ENCODE results near the gene HMX3.
A peak's percentile ranks its signal among the peaks of the same experiment; 100 is the strongest.
"Not testable (repeated sequence)": the region's sequence is repeated elsewhere in the genome, so short reads cannot be mapped to it uniquely, and the experiment has no call there.

Gene HMX3

DNA sequence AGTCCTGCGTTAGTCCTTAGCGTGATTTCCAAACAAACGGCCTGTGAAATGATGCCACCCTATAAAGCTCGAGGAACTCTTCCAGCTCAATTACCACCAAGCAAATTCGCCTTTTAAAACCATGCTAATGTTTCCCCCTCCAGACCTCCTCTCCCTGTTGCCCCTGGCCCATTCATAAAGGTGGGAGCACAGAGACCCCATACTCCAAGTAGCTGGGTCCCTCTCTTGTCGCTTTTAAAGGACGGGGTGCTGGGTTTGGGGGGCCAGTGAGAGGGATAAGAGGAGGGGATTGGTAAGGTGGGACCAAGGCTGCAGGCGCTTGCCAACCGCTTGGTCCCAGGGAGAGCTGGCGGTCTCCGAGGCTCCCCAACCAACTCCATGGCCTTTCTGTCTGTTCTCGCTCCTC lies 13.4 kb downstream of the HMX3 start:
- no peak for DNase-seq

DNA sequence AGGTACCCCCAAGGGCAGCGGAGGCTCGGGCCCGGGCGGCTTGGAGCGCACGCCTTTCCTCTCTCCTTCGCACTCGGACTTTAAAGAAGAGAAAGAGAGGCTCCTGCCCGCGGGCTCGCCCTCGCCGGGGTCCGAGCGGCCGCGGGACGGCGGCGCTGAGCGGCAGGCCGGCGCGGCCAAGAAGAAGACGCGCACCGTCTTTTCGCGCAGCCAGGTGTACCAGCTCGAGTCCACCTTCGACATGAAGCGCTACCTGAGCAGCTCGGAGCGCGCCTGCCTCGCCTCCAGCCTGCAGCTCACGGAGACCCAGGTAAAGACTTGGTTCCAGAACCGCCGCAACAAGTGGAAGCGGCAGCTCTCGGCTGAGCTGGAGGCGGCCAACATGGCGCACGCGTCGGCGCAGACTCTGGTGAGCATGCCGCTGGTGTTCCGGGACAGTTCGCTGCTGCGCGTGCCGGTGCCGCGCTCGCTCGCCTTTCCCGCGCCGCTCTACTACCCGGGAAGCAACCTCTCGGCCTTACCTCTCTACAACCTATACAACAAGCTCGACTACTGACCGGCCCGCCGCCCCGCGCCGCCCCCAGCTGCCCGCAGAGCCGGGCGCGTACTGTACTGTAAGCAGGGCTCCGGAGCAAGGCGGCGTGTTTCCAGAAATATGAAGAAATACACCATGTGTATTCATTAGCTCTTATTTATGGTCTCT lies 13.9 kb downstream of the HMX3 start:
- DNase-seq: no peak

DNA sequence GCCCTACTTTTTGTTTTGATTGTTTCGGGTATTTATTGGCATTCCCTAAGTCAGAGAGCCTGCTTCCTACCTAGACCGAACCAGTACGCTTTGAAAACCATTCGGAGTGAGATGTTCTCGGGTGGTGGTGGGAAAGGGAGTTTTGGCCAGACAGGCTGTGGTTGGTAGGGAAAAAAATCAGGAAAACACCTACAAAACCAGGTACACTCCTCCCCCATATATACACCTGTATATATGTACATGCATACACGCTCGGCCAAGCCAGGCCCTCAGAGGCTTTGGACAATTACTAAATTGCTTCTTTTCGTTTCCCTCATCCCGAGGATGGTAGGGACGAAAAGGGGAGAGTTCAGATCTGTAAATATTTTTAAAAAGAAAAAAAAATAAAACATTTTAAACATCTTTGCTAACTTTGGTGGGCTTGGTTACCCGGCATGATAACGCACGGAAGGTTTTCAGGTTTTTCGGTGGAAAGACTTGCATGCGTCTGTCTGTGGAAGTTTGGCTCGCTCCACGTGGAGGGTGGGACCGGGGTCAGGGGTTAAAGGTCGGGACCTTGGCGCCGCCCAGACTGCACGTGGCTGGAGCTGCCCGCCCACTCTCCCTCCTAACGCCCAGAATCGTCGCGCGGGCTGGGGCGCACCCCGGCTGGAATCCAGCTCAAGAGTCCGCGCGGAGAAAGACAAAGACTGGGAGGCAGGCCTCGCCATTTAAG lies 14.7 kb downstream of the HMX3 start:
- DNase-seq: no peak

DNA sequence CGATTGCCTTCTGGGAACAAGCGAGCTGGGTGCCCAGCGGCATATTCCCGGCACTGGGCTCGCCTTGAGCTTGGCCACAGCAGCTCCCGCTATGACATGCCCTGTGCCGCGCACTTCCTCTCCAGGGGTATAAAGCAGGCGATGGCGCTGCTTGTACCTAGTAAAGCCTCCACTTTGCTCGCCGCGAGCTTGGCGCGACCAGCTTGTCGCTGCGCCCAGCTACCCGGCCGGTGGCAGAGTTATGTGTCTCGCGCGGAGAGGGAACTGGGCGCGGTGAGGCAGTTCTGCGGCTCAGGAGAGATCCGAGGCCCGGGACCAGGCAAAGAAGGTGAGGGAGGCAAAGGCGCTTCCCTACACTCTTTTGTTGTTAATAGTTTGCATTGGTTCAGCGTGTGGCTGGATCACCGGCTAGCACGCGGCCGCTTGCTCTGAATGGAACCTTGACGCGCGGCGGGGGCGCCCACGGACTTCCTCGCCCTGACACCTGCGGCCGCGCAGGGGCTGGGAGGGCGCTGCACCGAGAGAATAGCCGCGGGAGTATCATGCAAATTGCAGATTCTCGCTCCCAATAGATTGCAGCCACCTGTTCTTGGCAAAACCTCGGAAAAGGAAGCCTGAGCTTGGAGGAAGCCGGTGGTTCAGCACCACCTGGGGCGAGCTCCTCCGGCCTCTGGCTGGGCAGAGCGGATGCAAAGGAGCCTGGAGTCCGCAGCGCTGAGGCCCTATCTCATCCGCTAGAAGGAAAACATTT lies 15.4 kb downstream of the HMX3 start:
- DNase-seq: no peak

DNA sequence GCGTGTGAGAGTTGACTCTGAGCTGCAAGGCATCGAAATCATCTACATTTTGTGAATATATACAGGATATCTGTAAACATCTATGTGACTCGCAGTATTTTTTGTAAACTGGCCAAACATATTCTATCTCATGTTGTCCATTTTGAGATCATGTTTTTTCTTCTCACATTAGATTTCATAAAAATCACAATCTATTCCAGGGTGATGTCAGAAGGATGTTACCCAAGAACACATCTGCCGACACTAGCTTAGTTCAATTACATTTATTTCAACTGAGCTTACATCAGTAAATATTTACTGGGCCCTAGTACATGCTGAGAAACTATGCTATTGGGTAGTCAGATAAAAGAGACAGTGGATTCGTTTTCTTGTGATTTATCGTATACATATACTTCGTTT lies 16.0 kb downstream of the HMX3 start:
- no peak for DNase-seq

DNA sequence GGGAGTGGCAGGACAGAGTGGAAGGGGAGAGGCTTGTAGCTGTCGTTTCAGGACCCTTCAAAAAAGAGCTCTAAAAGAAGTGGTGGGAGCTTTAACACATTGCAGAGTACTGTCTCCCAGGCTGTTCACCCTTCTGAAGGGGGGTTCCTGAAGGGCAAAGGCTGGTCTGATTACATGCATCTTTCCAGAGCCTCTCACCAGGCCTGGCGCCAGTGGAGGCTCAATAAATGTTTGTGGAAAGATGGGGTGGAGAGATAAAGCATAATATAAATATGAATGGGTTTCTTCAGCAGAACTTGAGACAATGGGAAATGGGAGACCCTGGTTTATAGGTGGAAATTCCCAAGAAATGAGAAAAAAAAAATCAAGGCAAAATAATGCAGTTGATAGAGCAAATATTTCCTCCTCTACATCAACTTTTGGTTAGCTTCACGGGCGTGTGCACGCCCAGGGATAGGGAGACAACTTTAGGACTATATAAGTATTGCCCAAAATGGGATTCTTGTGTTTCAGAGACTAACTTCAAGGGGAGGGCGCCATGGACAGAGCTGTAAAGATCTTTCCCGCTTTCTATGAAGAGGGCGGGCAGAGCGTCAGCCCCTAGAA lies 17.8 kb downstream of the HMX3 start:
- DNase-seq: no peak

DNA sequence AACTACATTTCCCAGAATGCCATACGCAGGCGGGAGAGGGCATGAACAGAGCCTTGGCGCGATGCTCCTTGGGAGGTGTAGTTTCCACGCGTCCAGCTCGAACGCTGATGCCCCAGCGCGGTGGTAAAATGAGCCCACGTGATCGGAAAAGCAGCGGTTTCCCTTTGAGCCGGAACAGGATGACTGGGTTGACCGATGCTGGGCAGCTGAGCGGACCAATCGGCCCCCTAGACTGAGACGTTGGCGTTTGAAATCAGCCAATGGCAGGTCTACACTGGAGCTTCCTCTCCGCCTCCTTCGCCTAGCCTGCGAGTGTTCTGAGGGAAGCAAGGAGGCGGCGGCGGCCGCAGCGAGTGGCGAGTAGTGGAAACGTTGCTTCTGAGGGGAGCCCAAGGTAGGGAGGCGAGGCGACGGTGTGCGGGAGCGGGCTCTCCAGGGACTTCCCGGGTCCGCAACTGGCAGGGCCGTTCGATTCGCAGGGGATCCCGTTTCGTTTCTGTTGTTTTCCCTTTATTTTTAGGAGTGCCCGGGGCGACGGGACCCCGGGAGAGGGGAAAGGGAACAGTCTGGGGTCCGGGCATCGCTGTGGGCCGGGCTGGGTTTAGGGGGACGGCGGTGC lies 18.4 kb downstream of the HMX3 start, which contains the start of gene BUB3:
Gene BUB3 (plus strand): TSS at position 311 of the 619 bp plus-strand sequence. CDS start 516 bp downstream, outside the sequence.
- DNase-seq: peak; percentile 99

DNA sequence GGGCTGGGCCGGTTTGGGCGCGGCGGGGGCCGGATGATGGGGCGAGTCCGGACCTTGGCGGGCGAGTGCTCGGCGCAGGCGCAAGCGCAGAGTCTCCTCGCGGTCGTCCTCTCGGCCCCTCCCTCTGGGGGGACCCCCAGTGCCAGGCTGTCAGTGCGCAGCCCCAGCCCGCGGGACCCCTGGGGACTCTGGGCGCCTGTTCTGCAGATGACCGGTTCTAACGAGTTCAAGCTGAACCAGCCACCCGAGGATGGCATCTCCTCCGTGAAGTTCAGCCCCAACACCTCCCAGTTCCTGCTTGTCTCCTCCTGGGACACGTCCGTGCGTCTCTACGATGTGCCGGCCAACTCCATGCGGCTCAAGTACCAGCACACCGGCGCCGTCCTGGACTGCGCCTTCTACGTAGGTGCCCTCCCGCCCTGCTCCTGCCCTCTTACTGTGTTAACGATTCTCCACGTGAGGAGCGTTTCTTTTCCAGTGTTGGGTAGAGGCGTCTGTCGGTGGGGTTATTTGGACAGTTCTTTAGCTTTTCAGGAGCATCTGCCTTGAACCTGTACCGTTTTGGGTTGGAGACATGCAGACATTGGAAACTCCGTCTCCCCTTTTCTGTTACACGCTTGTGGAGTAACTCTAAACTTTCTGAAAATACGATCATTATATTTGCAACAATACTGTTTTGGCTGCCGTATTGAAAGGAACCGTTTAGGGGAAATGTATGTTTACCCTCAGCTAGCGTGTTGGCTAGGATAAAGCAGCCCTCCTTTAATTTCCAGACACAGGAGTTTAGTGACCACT lies 19.1 kb downstream of the HMX3 start:
- peak; percentile 68 for DNase-seq

DNA sequence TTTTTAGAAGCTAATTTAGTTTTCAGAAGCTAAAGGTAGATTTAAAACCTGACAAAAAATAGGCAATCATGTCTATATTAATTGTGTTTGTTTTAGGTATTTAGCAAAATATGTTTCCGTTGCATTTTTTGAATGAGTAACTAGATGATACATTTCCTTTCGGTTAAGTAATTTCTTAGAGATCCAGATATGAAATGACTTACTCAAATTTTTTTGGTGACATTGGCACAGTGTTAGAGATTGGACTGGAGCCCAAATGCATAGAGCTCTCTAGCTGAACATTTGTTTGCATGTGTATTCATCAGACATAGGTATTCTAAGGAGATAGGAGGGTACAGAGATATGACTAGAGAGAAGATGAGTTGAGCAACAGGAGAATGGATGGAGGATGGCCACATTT lies 20.3 kb downstream of the HMX3 start:
- DNase-seq: no peak

DNA sequence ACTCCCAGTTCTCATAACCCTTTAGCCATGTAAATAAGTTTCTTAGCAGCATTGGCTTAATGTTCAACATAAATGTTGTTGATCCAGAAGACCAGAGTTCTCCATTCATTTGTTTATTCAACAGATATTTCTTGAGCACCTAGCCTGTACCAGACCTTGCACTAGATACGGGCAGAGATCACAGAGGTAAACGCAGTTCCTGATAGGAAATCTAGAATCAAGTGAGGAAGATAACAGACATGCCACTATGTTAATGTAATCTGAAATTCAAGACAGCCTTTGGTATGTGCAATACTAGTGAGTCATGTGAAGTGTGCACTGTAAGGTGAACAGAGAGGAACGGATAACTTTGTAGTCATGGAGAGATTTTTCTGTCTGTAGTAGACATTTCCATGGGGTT lies 21.4 kb downstream of the HMX3 start:
- DNase-seq: no peak

DNA sequence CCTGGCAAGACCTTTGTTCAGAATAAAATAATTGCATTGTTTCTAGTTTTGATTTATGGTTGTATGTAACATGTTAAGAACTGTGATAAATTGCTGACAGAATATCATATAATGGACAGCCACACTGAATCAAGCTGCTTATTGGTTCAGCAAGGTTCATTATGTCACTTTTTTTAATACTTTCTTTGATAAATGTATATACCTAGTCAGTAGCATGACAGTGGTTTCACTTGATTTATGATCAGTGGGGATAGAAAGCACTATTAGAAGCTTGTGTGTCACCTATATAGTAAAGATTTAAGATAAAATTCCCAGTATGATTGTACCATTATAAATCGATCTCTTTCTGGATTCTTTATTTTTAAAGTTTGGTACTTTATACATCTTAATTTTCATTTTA lies 22.9 kb downstream of the HMX3 start:
- no peak for DNase-seq

DNA sequence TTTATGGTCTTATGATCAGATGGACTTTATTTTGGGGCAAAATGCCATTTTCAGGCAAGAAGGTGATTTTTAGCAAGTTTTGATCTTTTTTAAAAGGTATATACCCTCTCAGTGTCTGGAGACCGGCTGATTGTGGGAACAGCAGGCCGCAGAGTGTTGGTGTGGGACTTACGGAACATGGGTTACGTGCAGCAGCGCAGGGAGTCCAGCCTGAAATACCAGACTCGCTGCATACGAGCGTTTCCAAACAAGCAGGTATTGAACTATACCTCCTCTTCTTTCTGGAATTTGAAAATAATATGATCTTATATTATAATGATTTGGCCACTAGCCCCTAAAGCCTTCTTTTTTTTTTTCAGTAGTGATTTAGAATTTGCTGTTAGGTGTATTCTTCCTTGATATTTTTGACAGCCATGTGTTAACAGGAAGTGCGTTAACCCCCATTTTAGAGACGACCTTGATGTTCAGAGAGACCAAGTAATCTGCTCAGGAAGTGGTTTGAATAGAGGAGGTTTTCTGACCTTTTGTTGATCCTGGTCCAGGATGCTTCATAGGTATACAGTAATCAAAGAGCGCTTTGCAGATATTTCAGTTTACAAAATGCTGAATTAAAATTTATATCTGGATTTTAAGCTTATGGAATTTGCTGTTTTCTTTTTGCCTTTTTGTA lies 24.7 kb downstream of the HMX3 start:
- no peak for DNase-seq

DNA sequence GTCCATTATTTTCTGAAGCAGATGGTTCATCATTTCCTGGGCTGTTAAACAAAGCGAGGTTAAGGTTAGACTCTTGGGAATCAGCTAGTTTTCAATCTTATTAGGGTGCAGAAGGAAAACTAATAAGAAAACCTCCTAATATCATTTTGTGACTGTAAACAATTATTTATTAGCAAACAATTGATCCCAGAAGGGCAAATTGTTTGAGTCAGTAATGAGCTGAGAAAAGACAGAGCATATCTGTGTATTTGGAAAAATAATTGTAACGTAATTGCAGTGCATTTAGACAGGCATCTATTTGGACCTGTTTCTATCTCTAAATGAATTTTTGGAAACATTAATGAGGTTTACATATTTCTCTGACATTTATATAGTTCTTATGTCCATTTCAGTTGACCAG lies 28.5 kb downstream of the HMX3 start:
- DNase-seq: no peak

DNA sequence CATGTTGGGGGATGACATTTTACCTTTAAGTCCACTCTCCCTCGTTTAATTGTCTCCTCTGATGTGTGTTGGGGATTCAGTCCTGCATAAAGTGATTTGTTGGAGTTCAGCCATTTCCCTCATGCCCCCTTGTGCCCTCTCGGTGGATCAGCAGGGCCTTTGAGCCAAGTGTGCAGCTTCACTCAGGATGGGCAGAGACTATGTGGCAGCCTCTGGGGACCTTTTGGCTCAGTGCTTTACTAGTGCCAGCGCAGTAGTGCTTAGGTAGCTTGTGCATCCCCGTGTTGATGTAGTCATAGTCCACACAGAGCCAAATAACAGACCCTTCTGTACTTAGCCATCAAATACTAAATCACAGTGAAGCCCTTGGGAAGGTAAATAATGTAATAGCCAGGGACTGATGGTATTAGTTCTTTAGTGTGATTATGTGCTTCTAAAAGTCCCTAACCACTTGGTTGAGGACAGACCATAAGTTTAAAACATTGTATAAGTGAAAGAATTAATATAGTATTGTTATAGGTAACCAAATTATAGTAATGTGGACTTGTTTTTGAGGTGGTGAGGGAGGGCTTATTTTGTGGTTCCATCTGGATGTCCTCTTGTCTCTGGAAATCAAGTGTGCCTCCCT lies 29.8 kb downstream of the HMX3 start:
- no peak for DNase-seq

DNA sequence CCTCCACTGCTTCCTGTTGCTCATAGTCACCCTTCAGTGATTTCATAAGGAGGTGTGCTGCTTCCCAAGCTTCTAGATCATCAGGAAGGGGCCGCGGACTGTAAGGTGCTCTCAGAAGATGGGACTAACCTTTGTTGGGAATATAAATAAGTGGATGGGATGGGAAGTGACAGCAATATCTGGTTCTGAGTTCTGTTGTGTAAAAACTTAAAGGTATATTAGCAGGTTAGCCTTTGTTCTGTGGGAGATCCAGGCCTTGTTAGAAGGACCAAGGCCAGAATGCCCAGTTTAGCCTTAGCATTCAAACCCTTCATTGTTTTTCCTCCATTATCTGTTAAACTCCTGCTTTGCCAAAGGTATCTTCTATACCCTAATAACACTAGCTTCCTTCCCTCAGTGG lies 30.8 kb downstream of the HMX3 start:
- DNase-seq: no peak

DNA sequence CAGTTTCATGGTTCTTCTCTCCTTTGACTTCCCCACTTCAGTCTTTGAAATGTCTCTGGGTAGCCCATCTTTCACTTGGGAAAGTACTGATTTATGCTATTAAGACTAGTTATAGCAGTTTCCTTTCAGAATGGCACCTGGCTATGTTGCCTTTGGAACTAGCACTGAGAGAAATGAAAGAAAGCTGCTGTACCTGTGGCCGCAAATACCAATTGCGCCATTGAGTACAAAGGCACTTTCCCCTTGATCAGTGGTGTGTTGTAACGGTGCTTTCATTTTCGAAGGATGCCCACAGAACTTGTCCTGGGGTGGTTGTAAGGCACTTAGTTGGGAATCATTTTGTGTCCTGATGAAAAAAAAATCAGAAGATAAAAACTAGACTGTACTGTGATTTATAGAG lies 35.2 kb downstream of the HMX3 start:
- DNase-seq: no peak

DNA sequence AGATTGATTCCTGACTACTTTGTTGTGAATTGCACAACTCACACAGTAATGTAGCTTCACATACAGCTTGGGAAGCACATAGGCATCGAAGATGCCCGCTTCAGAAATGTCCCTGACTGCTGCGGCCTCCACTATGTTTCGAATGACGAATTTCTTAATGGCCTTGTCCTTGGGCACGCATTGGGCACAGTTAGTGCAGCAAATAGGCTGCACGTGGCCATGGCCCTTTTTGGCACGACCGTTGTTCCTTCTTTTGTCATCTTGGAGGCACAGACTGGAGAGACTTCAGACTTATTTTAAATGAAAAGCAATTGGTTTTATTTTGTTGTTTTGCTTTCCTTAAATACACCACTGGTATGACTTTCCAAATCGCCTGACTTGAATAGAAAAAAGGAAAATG lies 35.8 kb downstream of the HMX3 start:
- DNase-seq: not testable (repeated sequence)

DNA sequence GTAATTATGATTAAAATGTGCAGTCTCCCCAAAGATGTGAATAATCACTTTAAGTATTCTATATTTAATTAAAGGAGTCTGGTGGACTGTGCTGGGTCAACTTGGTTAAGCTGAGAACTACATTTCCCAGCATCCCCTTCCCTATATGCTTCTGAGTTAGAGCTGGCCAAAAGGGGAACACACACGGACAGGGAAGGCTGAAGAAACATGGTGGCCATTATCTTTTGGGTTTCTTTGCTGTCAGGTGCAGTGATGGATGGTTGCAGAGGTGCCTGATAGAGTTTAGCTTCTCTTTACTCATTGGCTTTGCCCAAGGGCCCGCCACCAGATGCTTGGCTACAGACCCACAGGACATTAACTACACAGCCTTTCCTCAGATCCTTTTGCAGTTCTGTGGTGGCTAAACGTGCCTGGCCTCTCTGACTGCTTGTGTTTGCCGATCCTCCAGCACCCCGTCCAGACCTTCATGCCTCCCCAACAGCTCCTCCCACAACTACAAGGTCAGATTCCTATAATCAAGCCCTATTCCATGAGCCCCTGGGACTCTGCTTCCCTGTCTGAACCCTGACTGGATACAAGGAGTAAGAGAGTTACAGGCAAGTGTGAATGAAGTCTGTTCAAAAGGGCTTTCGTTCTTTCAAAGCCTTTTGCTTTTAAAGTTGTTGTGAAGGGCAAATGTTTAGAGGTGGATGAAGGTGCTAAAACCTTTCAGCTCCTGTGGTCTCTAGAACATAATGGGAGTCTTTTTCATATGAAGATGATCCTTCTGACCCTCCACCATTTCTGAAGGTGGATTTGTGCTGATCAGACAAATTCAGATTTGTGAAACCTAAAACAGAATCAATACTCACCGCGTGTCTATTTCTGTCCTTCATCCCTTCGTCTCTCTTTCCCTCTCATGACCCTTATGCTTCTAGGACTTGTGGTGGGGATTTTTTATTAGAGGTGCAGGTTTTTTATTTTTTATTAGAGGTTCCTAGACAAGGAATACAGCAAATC lies 39.9 kb downstream of the HMX3 start:
- DNase-seq: no peak

DNA sequence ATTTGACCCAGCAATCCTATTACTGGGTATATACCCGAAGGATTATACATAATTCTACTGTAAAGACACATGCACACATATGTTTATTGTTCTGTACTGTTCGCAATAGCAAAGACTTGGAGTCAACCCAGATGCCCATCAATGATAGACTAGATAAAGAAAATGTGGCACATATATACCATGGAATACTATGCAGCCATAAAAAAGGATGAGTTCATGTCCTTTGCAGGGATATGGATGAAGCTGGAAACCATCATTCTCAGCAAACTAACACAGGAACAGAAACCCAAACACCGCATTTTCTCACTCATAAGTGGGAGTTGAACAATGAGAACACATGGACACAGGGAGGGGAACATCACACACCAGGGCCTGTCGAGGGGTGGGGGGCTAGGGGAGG lies 42.6 kb downstream of the HMX3 start:
- not testable (repeated sequence) for DNase-seq
